ENCODE measurements around the gene SLC26A11. TPM values are rescaled to one million over a fixed set of nuclear protein-coding genes. Genes with fewer than 3 reads are reported as not detected.

The SLC26A11 gene
- 10 to 100 TPM in 4 of 5 experiments, 1 to 10 TPM in 1; 7.9 to 87.5 (median 67.5) TPM for total RNA-seq
- 1 to 10 TPM; 3.7 to 7.3 TPM for polyA plus RNA-seq
- total RNA-seq: 61.2 reads per million, percentile 75 among the genes with 10 or more reads in this experiment

- Histone ChIP-seq H3K36me3 (ENCODE audit: control insufficient read depth in 2 of 3, insufficient read depth in 3 of 3, low read length in 3 of 3) (peaks cover 6 to 43% (median 7%) of the 10 kb centered on the region in 3 experiments), H3K27me3 (ENCODE audit: control insufficient read depth in 2 of 2, insufficient read depth in 2 of 2, low read length in 2 of 2) (no peaks in the 10 kb centered on the region), H3K4me1 (ENCODE audit: control insufficient read depth in 2 of 2, insufficient read depth in 2 of 2, low read length in 2 of 2) (peaks cover 13 to 30% of the 10 kb centered on the region in 2 donors), H3K9me3 (ENCODE audit: control insufficient read depth in 2 of 3, low read length in 3 of 3) (no peaks in the 10 kb centered on the region), H3K27ac (ENCODE audit: low read depth, low read length) (peak within 1 kb of the TSS; percentile 93), H3K4me3 (ENCODE audit: low read length) (peak within 1 kb of the TSS; percentile 84)
- Mint-ChIP-seq H3K4me3 (peak within 1 kb of the TSS; percentile 86 to 96 (median 92)), H3K36me3 (peaks cover 0 to 14% (median 7%) of the 10 kb centered on the region in 5 donors), H3K27ac (peak within 1 kb of the TSS; percentile 86 to 98 (median 95)), H3K9me3 (peaks cover 0 to 2% (median 0%) of the 10 kb centered on the region in 11 donors), H3K27me3 (peaks cover 0 to 3% (median 0%) of the 10 kb centered on the region in 5 donors), H3K4me1 (peaks cover 21 to 44% (median 30%) of the 10 kb centered on the region in 7 donors)
- ChIA-PET CTCF (interaction anchor here (0.6 kb wide), 1 partner anchor 1895 kb away, joined by 3 read pairs; no protein-coding TSS in a partner anchor), POLR2A (interaction anchor here (0.7 to 2.3 kb wide), 6 partner anchors 12 to 74 kb away, joined by 3 to 14 read pairs (median 5); partner anchors contain the start of gene RNF213)
- intact Hi-C loops (cut with micrococcal nuclease): no loop called here
- ATAC-seq (peak; percentile 59), DNase-seq (peak; percentile 13 to 73 (median 45))
Observed at GRCh38 chr17:80220054-80220735, at the start of gene SLC26A11, which contains the start of gene SGSH. Gene SLC26A11, plus strand, starts transcription at chr17:80220427. Its CDS starts 1,134 bp downstream, at chr17:80221561. Gene SGSH, minus strand, starts transcription at chr17:80220333. Its CDS starts 20 bp downstream, at chr17:80220313.

- Mint-ChIP-seq H3K9me3 (no peaks in the 10 kb centered on the region), H3K27ac (no peak overlapping the region)
- CTCF ChIA-PET: no interaction called here
Observed at GRCh38 chr17:80171681-80172080, 48.5 kb upstream of the SLC26A11 start.

GRCh38 chr17:80173126-80173525, 47.1 kb upstream of the SLC26A11 start:
- DNase-seq (no peak), ATAC-seq (no peak)
- H3K4me3 ChIP-seq (ENCODE audit: low read length): no peak overlapping the region
- H3K27me3 Mint-ChIP-seq: peaks cover 0 to 11% (median 0%) of the 10 kb centered on the region in 5 donors
- no peaks in the 10 kb centered on the region for H3K36me3 ChIP-seq (ENCODE audit: control insufficient read depth in 2 of 3, insufficient read depth in 3 of 3, low read length in 3 of 3)
- no peak overlapping the region for H3K4me3 Mint-ChIP-seq
- peaks cover 0 to 5% (median 0%) of the 10 kb centered on the region in 5 donors for H3K36me3 Mint-ChIP-seq
- no peak overlapping the region for H3K27ac ChIP-seq (ENCODE audit: low read depth, low read length)
- POLR2A ChIA-PET: no interaction called here
- H3K4me1 Mint-ChIP-seq: peaks cover 0 to 2% (median 0%) of the 10 kb centered on the region in 7 donors
- H3K4me1 ChIP-seq (ENCODE audit: control insufficient read depth in 2 of 2, insufficient read depth in 2 of 2, low read length in 2 of 2): no peaks in the 10 kb centered on the region
- H3K9me3 Mint-ChIP-seq: no peaks in the 10 kb centered on the region
- no peaks in the 10 kb centered on the region for H3K27me3 ChIP-seq (ENCODE audit: control insufficient read depth in 2 of 2, insufficient read depth in 2 of 2, low read length in 2 of 2)
- intact Hi-C loops (cut with micrococcal nuclease): no loop called here
- no peak overlapping the region for H3K27ac Mint-ChIP-seq
- CTCF ChIA-PET: no interaction called here
- no peaks in the 10 kb centered on the region for H3K9me3 ChIP-seq (ENCODE audit: control insufficient read depth in 2 of 3, low read length in 3 of 3)

More at GRCh38 chr17:80171681-80172080, 48.5 kb upstream of the SLC26A11 start:
- Histone ChIP-seq H3K27me3 (ENCODE audit: control insufficient read depth in 2 of 2, insufficient read depth in 2 of 2, low read length in 2 of 2) (no peaks in the 10 kb centered on the region), H3K4me3 (ENCODE audit: low read length) (no peak overlapping the region), H3K4me1 (ENCODE audit: control insufficient read depth in 2 of 2, insufficient read depth in 2 of 2, low read length in 2 of 2) (no peaks in the 10 kb centered on the region), H3K9me3 (ENCODE audit: control insufficient read depth in 2 of 3, low read length in 3 of 3) (no peaks in the 10 kb centered on the region), H3K27ac (ENCODE audit: low read depth, low read length) (no peak overlapping the region), H3K36me3 (ENCODE audit: control insufficient read depth in 2 of 3, insufficient read depth in 3 of 3, low read length in 3 of 3) (no peaks in the 10 kb centered on the region)
- Mint-ChIP-seq H3K4me3 (no peak overlapping the region), H3K27me3 (peaks cover 0 to 10% (median 0%) of the 10 kb centered on the region in 5 donors), H3K36me3 (peaks cover 0 to 5% (median 0%) of the 10 kb centered on the region in 5 donors), H3K4me1 (peaks cover 0 to 2% (median 0%) of the 10 kb centered on the region in 7 donors)
- no peak for ATAC-seq
- POLR2A ChIA-PET: no interaction called here
- DNase-seq: no peak
- intact Hi-C loops (cut with micrococcal nuclease): no loop called here

GRCh38 chr17:80173916-80174315, 46.3 kb upstream of the SLC26A11 start:
- H3K4me3 Mint-ChIP-seq: no peak overlapping the region

GRCh38 chr17:80176757-80177156, 43.5 kb upstream of the SLC26A11 start:
- ChIA-PET POLR2A (no interaction called here), CTCF (interaction anchor here (0.6 kb wide), 1 partner anchor 1951 kb away, joined by 3 read pairs; no protein-coding TSS in a partner anchor)
- H3K4me1 ChIP-seq (ENCODE audit: control insufficient read depth in 2 of 2, insufficient read depth in 2 of 2, low read length in 2 of 2): no peaks in the 10 kb centered on the region
- H3K9me3 ChIP-seq (ENCODE audit: control insufficient read depth in 2 of 3, low read length in 3 of 3): no peaks in the 10 kb centered on the region
- H3K4me3 ChIP-seq (ENCODE audit: low read length): no peak overlapping the region
- Mint-ChIP-seq H3K4me1 (no peaks in the 10 kb centered on the region), H3K27ac (no peak overlapping the region), H3K27me3 (peaks cover 0 to 6% (median 0%) of the 10 kb centered on the region in 5 donors), H3K36me3 (no peaks in the 10 kb centered on the region), H3K9me3 (no peaks in the 10 kb centered on the region), H3K4me3 (no peak overlapping the region)
- H3K36me3 ChIP-seq (ENCODE audit: control insufficient read depth in 2 of 3, insufficient read depth in 3 of 3, low read length in 3 of 3): no peaks in the 10 kb centered on the region
- no peak for ATAC-seq
- DNase-seq: no peak
- H3K27ac ChIP-seq (ENCODE audit: low read depth, low read length): no peak overlapping the region
- H3K27me3 ChIP-seq (ENCODE audit: control insufficient read depth in 2 of 2, insufficient read depth in 2 of 2, low read length in 2 of 2): no peaks in the 10 kb centered on the region
- intact Hi-C loops (cut with micrococcal nuclease): no loop called here

More at GRCh38 chr17:80173916-80174315, 46.3 kb upstream of the SLC26A11 start:
- ChIA-PET POLR2A (no interaction called here), CTCF (interaction anchor here (0.6 kb wide), 1 partner anchor 786 kb away, joined by 4 read pairs; no protein-coding TSS in a partner anchor)
- ATAC-seq: no peak
- H3K27ac Mint-ChIP-seq: no peak overlapping the region
- Histone ChIP-seq H3K4me3 (ENCODE audit: low read length) (no peak overlapping the region), H3K9me3 (ENCODE audit: control insufficient read depth in 2 of 3, low read length in 3 of 3) (no peaks in the 10 kb centered on the region), H3K27me3 (ENCODE audit: control insufficient read depth in 2 of 2, insufficient read depth in 2 of 2, low read length in 2 of 2) (no peaks in the 10 kb centered on the region), H3K36me3 (ENCODE audit: control insufficient read depth in 2 of 3, insufficient read depth in 3 of 3, low read length in 3 of 3) (no peaks in the 10 kb centered on the region), H3K27ac (ENCODE audit: low read depth, low read length) (no peak overlapping the region), H3K4me1 (ENCODE audit: control insufficient read depth in 2 of 2, insufficient read depth in 2 of 2, low read length in 2 of 2) (no peaks in the 10 kb centered on the region)
- no peaks in the 10 kb centered on the region for H3K9me3 Mint-ChIP-seq
- no peak for DNase-seq
- intact Hi-C loops (cut with micrococcal nuclease): no loop called here
- H3K36me3 Mint-ChIP-seq: peaks cover 0 to 3% (median 0%) of the 10 kb centered on the region in 5 donors
- peaks cover 0 to 13% (median 0%) of the 10 kb centered on the region in 5 donors for H3K27me3 Mint-ChIP-seq
- H3K4me1 Mint-ChIP-seq: peaks cover 0 to 2% (median 0%) of the 10 kb centered on the region in 7 donors

- Mint-ChIP-seq H3K36me3 (no peaks in the 10 kb centered on the region), H3K27ac (no peak overlapping the region)
Observed at GRCh38 chr17:80177986-80178595, 42.1 kb upstream of the SLC26A11 start.

More at GRCh38 chr17:80177986-80178595, 42.1 kb upstream of the SLC26A11 start:
- Histone ChIP-seq H3K36me3 (ENCODE audit: control insufficient read depth in 2 of 3, insufficient read depth in 3 of 3, low read length in 3 of 3) (no peaks in the 10 kb centered on the region), H3K9me3 (ENCODE audit: control insufficient read depth in 2 of 3, low read length in 3 of 3) (no peaks in the 10 kb centered on the region), H3K27ac (ENCODE audit: low read depth, low read length) (no peak overlapping the region), H3K27me3 (ENCODE audit: control insufficient read depth in 2 of 2, insufficient read depth in 2 of 2, low read length in 2 of 2) (no peaks in the 10 kb centered on the region), H3K4me1 (ENCODE audit: control insufficient read depth in 2 of 2, insufficient read depth in 2 of 2, low read length in 2 of 2) (no peaks in the 10 kb centered on the region), H3K4me3 (ENCODE audit: low read length) (no peak overlapping the region)
- ChIA-PET POLR2A (no interaction called here), CTCF (no interaction called here)
- intact Hi-C loops (cut with micrococcal nuclease): no loop called here
- ATAC-seq (no peak), DNase-seq (no peak)
- peaks cover 0 to 4% (median 0%) of the 10 kb centered on the region in 5 donors for H3K27me3 Mint-ChIP-seq
- H3K9me3 Mint-ChIP-seq: no peaks in the 10 kb centered on the region
- H3K4me3 Mint-ChIP-seq: no peak overlapping the region
- no peaks in the 10 kb centered on the region for H3K4me1 Mint-ChIP-seq
